Epithelial cell of proximal tubule (primary cell): Measurements from ENCODE around the gene SLC1A7. TPM values are rescaled to one million over a fixed set of nuclear protein-coding genes. Genes with fewer than 3 reads are reported as not detected.
"Not testable (repeated sequence)": the region's sequence is repeated elsewhere in the genome, so short reads cannot be mapped to it uniquely, and the experiment has no call there.

Experiments
- DNase-seq: peaks from one replicate; pipeline ENCODE4 v3.0.0-alpha.2; 2011; ENCODE audit warnings: low read depth
- H3K4me3 ChIP-seq: 2 replicates; pipeline ENCODE4 v1.5.1; 2011; ENCODE audit warnings: low read depth, mild to moderate bottlenecking, low read length
- CTCF ChIP-seq: conservative IDR thresholded peaks from 2 replicates; pipeline ENCODE4 v1.5.1; 2012; ENCODE audit warnings: low read depth, mild to moderate bottlenecking, low read length
- total RNA-seq: library from RNA; depleted of rRNA; stranded (reverse); fragments of >200 nt; gene quantifications from 2 replicates; pipeline ENCODE4 v1.2.3, GENCODE V29; 2015

The SLC1A7 gene
- not detected in 2 replicates for total RNA-seq

- DNase-seq: no peak
- H3K4me3 ChIP-seq: no peak within 1 kb of the TSS
- no peak for TF ChIP-seq CTCF
Measured at GRCh38 chr1:53142226-53142853, at the start of gene SLC1A7. Gene SLC1A7 (minus strand): TSS chr1:53142638. CDS start chr1:53142449, 189 bp downstream.

GRCh38 chr1:53190210-53190611 is 47.8 kb upstream of the SLC1A7 start:
- no peak overlapping the region for H3K4me3 ChIP-seq
- TF ChIP-seq CTCF: no peak
- DNase-seq: no peak

- no peak for TF ChIP-seq CTCF
- DNase-seq: no peak
- H3K4me3 ChIP-seq: no peak overlapping the region
Measured at GRCh38 chr1:53189061-53189460, 46.6 kb upstream of the SLC1A7 start.

GRCh38 chr1:53188099-53188498 is 45.7 kb upstream of the SLC1A7 start:
- H3K4me3 ChIP-seq: no peak overlapping the region
- TF ChIP-seq CTCF: no peak
- no peak for DNase-seq

GRCh38 chr1:53187401-53187800 is 45.0 kb upstream of the SLC1A7 start:
- DNase-seq: no peak
- no peak overlapping the region for H3K4me3 ChIP-seq
- no peak for TF ChIP-seq CTCF

GRCh38 chr1:53186533-53186932 is 44.1 kb upstream of the SLC1A7 start:
- no peak for TF ChIP-seq CTCF
- no peak for DNase-seq
- no peak overlapping the region for H3K4me3 ChIP-seq

GRCh38 chr1:53185955-53186297 is 43.5 kb upstream of the SLC1A7 start:
- not testable (repeated sequence) for H3K4me3 ChIP-seq, DNase-seq
